HG02610 (cell line): ENCODE measurements around the gene CARD10.

Source experiments
- ATAC-seq: cut with Tn5 transposase; IDR thresholded peaks from one replicate; pipeline ENCODE4 v1.9.1; 2021; ENCODE audit warnings: mild to moderate bottlenecking, moderate library complexity; ENCODE audit not compliant: unreplicated experiment

The CARD10 gene, protein sequence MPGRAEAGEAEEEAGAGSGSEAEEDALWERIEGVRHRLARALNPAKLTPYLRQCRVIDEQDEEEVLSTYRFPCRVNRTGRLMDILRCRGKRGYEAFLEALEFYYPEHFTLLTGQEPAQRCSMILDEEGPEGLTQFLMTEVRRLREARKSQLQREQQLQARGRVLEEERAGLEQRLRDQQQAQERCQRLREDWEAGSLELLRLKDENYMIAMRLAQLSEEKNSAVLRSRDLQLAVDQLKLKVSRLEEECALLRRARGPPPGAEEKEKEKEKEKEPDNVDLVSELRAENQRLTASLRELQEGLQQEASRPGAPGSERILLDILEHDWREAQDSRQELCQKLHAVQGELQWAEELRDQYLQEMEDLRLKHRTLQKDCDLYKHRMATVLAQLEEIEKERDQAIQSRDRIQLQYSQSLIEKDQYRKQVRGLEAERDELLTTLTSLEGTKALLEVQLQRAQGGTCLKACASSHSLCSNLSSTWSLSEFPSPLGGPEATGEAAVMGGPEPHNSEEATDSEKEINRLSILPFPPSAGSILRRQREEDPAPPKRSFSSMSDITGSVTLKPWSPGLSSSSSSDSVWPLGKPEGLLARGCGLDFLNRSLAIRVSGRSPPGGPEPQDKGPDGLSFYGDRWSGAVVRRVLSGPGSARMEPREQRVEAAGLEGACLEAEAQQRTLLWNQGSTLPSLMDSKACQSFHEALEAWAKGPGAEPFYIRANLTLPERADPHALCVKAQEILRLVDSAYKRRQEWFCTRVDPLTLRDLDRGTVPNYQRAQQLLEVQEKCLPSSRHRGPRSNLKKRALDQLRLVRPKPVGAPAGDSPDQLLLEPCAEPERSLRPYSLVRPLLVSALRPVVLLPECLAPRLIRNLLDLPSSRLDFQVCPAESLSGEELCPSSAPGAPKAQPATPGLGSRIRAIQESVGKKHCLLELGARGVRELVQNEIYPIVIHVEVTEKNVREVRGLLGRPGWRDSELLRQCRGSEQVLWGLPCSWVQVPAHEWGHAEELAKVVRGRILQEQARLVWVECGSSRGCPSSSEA

DNA sequence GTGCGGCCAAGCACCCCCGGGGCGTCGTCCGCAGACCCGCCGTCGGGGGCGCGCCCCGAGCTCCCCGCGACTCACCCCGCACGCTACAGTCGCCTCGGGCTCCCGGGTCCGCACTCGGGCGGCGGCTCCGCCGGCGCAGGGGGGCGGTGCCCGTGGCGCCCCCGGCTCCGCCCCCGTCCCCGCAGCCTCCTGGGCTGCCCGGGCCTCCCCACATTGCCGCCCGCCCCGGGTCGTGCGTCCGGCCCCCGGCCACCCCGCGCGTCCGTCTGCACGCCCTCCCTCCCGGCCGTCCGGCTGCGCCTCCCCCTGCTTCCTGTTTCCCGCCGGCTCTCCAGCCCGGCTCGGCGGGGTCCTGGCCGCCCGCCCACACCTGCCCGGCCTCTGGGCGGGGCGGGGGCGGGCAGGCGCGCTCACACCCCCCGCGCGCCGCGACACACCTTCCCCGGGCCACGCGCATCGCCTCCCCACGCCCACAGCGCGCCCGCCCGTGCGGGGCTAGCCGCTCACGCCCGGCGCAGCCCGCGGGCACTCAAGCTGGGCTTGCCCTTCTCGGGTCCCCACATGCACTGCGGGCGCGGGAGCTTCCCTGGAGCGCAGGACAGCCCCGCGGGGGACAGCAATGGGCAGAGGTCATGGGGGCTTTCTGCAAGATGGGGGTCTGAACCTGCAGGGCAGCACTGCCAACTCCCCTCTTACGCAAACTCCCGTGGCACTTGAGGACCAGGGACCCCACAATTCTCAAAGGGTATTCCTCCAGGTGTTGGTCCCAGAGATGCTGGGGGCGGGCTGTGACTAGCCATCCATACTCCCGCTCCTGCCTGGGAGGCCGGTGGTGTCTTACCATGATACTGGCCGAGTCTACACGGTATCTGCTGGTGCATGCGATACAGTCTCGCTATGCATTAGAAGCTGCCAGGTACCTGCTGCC is at the start of gene CARD10:
CARD10 (minus strand) TSS at position 148 of the 928 bp plus-strand sequence. CDS start 215 bp downstream, outside the sequence.
- no peak for ATAC-seq

DNA sequence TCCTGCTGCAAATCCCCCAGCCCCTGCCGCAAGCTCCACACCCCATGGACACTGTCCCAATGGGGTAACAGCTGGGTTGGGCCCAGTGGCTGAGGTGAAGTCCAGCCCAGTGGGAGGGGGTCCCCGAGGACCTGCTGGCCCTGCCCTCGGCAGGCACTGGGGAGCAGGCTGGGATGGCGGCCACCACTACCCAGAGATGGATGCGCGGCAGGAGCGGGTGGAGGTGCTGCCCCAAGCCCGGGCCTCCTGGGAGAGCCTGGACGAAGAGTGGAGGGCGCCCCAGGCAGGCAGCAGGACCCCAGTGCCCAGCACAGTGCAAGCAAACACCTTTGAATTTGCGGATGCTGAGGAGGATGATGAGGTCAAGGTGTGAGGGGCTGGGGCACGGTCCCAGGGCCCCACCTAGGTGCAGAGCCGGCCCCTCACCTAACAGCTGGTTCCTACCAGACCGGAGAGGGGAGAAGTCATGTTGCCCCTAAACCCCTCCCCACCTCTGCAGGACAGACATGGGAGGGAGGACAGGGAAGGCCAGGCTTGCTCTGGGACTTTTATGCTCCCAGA is 49.3 kb upstream of the CARD10 start:
- no peak for ATAC-seq

DNA sequence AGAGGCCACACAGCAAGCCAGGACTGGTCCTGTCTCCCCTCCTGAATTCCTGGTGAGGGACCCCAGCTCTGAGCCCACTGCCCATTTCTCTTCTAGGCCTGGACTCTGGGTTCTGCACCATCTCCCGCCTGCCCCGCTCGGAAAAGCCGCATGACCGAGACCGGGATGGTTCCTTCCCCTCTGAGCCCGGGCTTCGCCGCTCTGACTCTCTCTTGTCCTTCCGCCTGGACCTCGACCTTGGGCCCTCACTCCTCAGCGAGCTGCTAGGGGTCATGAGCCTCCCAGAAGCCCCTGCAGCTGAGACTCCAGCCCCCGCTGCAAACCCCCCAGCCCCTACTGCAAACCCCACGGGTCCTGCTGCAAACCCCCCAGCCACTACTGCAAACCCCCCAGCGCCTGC is 48.8 kb upstream of the CARD10 start:
- no peak for ATAC-seq

DNA sequence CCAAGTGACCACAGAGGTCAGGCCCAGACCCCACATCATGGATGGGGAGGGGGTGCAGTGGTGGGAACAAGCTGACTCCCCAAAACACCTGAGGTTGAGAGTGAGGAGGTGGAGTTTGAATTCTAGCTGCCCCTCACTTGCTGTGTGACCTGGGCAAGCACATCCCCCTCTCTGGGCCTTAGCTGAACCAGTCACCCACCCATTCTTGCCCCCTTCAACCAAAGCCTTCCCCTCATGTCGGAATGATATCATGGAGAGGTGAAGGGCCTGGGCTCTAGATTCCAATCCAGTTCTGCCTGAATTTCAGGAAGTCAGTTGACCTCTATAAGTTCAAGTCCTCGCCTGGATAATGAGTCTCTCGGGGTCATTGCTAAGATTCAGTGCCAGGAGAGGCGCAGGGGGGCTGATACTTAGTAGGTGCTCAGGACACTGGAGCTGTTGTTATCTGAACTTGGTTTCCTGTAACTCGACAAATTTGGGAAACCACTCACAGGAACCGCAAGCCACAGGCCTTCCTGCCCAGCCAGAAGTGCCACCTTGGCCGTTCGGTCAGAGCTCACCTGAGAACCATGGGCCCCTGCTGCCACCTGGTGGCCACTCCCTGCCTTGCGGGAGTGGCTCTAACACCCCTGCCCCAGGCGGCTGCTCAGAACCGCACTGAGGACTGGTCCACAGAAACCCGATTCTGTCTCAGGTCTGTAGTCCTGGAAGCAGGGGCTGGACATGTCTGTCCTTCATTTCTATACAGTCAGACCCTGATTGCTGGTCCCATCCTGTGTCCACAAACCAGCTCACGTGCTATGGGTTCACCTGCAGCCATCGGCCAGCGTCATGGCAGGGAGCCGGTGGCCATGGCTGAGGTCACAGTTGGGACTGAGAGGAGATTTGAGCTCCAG is 47.9 kb upstream of the CARD10 start:
- peak; percentile 69 for ATAC-seq

DNA sequence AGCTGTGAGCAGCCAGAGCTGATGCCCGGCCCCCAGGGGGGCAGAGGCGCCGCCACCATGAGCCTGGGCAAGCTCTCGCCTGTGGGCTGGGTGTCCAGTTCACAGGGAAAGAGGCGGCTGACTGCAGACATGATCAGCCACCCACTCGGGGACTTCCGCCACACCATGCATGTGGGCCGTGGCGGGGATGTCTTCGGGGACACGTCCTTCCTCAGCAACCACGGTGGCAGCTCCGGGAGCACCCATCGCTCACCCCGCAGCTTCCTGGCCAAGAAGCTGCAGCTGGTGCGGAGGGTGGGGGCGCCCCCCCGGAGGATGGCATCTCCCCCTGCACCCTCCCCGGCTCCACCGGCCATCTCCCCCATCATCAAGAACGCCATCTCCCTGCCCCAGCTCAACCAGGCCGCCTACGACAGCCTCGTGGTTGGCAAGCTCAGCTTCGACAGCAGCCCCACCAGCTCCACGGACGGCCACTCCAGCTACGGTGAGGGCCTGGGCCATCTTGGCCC is 47.2 kb upstream of the CARD10 start:
- no peak for ATAC-seq

DNA sequence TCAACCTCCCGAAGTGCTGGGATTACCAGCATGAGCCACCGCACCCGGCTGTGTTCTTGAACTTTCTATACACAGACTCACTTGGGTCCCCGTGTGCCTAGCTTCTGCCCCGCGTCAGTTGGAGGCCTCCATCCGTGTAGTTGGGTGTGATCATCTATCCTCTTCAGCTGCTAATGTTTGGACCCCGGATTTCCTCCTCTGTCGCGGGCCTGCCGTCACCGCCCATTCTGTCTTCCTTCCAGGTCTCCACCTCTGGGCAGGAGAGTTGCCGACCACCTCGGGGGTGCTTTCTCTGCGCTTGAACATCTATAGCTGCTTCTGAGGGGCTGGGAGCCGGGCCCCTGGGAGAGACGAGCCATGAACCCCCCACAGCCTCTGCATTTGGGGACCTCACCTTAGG is 46.6 kb upstream of the CARD10 start:
- ATAC-seq: no peak

DNA sequence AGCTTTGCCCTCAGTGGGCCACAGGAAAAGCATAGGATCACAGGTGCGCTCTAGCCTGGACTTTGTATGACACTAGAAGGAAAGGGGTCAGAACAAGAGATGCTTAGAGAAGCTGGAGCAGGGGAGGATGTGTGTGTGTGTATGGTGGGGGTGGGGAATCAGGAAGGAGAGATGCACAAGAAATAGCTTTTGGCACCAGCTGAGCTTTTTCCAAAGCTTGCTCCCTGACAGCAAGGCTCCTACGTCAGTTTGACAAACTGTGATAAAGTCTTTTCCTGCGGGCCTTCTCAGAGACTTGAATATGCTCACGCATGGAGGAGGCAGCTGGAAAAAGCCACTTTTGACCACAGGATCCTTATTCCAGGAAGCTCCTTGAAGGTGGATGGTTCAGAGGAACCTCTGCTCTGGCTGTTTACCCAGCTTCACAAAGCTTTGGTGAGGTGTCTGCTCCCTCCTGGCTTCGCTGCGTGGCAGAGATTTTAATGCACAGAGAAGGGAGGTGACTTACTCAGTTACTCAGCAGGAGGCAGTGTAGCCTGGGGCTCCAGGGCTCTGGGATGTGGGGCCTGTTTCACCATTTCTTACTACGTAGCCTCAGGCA is 45.0 kb upstream of the CARD10 start:
- no peak for ATAC-seq

DNA sequence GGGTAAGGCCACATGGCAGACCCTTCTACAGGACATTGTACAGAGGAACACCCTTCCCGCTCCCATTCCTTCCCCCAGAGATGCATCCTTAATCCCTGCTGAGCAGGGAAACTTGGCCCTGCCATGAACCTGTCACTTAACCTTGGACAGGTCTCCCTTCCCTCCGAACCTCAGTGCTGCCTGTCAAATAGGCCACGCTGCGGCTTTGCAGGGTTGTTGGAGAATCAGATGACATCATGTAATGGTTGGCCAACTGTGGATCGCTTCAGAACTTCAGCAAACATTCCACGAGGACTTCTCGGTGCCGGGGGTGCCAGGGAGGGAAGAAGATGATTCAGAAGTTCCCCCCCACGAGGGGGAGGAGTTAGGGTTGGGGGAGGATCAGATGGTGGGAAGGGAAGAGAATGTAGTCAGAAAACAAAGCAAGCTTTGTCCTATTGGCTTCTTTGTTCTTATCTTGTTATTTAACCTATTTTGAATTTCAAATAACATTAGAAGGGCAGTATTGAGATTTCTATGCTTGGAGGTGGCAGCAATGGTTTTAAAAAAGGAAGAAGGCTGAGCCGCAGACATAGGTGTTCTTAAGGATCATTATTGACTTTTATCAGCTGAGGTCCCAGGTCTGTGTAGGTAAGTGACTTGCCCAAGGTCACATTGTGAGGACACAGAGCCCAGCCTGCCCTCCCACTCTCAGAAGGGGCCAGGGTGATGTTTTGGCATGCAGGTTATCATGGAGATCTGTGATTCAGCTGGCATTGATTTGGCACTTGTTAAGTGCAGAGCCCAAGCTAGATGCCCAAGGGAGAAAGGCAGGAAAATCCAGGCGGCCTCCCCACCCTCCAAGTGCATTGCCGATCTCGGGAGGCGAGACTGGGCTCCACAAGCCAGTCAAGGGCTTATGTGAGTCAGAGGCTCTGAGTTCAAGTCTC is 44.2 kb upstream of the CARD10 start:
- no peak for ATAC-seq

DNA sequence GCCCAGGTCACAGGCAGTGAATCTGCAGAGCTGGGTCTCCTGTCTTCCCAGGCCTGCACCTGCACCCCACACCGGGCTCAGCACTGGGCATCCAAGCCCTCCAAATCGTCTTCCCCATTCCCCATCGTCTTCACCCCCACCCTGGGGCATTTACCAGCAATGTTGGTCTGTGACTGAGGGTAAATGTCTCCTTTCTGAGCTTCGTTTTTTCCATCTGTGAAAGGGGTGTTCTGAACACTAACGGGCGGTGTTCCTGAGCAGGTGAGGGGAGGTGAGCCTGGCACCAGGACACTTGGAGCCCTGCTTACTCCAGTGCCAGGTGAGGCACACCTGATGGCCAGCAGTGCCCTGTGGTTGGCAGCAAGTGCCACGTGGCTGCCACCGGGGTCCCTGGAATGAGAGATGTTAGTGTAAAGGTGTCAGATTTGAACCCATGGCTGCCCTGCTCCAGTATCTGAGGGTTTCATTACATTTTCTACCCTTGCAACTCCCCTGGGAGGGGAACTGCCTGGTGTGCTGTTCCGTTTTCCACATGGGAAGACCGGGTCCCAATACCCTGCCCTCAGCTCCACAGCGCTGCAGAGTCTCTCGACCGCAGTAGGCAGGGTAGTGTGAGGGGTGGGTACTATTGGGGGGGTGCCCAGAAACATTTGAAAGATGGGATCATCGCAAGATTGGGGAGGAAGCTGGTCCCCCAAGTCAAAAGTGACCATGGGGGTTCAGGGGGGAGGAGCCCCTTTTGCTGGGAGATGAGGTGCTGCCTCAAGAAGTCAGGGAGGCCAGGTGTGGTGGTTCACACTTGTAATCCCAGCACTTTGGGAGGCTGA is 43.0 kb upstream of the CARD10 start:
- no peak for ATAC-seq

DNA sequence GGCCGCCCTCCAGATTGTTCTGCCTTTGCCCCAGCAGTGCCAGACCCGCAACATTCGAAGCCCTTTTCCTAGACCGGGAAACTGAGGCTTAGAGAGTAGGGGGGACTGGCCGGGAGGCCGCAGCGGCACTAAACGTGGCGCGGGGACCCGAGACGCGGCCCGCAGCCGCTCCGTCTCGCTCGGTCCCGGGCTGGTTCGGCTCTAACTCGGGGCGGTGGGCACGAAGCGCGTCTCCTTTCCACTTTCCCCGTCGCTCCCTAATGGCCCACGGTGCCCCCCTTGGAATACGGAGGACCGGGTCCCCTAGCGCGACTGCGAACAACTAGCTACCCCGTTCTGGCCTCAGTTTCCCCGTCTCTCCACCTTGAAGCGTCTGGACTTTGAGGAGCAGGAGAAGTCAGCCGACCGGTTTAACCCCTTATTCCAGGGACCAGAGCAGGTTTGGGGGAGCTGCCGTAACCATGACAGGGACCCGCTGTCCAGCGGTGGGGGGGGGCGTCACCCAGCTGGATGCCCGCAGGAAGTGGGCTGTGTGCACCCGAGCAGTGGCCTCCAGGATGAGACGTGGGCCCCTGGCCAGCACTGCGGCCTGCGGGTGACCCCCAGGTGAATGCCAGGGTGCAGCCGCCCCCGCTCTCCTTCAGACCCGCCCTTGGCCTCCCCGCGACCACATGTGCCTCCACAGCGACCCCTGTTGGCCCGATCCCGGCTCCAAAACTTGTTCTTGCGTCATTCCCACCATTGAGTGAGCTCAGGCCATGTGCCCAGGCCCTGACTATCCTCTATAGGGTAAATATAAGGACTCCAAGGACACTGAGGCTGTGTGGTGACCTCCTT is 42.2 kb upstream of the CARD10 start:
- ATAC-seq: no peak

DNA sequence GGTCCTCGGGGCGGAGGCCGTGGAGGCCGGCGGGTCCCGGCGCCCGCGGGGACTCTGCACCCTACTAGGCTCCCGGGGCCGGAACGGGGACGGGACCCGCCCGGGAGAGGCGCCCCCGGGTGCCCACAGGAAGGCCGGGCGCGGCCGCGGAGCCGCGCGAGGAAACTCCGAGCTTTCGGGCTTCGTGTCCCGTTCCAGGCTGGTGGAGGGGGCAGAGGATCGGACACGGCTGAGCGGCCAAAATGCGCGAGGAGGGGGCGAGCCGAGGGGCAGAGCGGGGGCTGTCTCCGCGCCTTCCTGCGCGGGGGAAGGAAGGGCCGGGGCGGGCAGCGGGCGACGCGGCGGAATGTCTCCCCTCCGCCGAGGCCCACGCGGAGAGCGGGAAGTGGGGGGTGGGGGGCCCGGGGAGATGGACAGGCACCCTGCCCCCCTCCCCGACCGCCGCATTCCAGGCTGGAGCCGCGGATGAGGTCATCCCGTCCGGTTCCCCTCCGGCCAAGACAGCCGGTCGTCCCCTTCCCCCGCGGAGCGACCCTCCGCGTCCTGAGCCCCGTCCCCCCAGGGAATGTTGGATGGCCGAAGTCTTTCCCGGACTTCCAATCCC is 41.5 kb upstream of the CARD10 start:
- ATAC-seq: no peak

DNA sequence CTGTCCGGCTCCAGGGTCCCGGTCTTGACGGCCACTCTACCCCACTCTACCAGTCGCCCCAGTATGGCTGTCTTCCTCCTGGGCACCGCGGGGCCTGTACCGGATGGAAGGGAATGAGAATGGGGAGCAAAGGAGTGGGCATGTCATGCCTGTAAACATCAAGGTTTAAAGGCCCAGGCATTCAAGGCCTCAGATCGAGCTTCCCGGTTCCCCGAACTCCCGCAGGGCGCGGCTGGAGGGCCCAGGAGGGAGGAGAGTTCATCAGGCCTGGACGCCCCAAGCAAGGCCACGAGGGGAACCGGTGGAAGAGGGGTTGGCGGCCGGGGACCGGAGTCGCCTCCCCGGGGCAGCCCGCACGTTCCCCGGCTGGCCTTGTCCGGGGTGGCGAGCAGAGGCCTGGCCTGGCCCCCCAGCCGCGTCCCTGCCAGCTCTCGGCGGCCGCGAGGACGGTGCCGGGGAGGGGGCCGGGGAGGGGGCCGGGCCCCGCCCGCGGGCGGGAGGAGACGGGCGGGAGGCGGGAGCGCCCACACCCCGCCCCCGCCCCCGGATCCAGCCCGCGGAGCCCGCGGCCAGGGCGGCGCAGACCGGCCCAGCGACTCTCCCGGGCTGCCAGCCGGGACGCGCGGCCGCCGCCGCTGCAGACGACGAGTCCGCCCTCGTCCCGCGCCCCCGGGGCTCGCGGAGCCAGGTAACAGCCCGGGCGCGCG is 40.8 kb upstream of the CARD10 start, which contains the start of gene CDC42EP1:
CDC42EP1 (plus strand) TSS at position 580 of the 707 bp plus-strand sequence. CDS start 5,870 bp downstream, outside the sequence.
- no peak for ATAC-seq

DNA sequence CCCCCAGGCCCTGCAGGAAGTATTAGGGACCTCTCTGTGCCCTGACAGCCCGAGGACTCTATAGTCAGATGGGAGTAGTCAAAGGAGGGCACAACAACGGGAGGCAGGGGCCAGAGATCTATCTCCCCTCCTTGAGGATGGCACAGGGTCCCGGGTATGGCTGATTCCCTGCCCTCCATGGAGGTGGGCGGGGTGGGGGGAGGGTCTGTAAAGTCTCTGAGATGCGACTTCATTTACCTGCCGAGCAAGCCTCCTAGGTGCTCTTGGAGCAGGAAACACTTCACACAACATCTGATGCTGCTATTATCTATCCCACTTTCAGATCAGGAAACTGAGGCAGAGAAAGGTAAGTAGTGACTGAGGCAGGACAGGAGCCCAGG is 40.3 kb upstream of the CARD10 start:
- ATAC-seq: no peak

DNA sequence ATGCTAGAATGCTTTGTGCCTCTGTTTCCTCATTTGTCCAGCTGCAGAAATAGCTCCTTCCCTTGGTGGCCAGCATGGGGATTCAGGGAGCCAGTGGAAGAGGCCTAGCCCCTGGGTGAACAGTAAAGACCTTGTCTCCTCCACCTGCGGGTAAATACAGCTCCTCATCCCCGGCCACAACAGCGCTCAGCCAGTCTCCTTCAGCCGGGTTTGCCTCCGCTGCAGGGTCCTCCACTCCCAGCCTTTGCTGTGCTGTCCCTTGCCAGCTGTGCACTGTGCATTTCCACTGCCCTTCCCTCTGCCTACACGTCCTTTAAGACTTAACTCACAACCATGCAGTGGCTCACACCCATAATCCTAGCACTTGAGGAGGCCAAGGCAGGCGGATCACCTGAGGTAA is 39.6 kb upstream of the CARD10 start:
- no peak for ATAC-seq
